Fibroblast of skin of back (primary cell): ENCODE results near the gene KCNQ2. TPM values are rescaled to one million over a fixed set of nuclear protein-coding genes. Genes with fewer than 3 reads are reported as not detected.
"Not testable (repeated sequence)": the region's sequence is repeated elsewhere in the genome, so short reads cannot be mapped to it uniquely, and the experiment has no call there.

Experiments used
- DNase-seq: peaks from one replicate; pipeline ENCODE4 v3.0.0-alpha.2; 2013
- polyA plus RNA-seq, 2 experiments: library from polyadenylated mRNA; unstranded; fragments of 120-200 nt; gene quantifications; one replicate each; pipeline ENCODE4 v1.2.1, GENCODE V29; 2013; ENCODE audit not compliant: insufficient read length in 2 of 2

KCNQ2 gene
- polyA plus RNA-seq (2013, experiment 1 of 2; ENCODE audit: insufficient read length), result not detected
- polyA plus RNA-seq (2013, experiment 2 of 2; ENCODE audit: insufficient read length), result not detected

GRCh38 chr20:63471981-63472831 is at the start of gene KCNQ2:
Gene KCNQ2, minus strand, starts transcription at chr20:63472655. Its CDS starts 192 bp downstream, at chr20:63472463.
- DNase-seq, result no peak

GRCh38 chr20:63521602-63522001 is 49.1 kb upstream of the KCNQ2 start:
- no peak for DNase-seq

DNA sequence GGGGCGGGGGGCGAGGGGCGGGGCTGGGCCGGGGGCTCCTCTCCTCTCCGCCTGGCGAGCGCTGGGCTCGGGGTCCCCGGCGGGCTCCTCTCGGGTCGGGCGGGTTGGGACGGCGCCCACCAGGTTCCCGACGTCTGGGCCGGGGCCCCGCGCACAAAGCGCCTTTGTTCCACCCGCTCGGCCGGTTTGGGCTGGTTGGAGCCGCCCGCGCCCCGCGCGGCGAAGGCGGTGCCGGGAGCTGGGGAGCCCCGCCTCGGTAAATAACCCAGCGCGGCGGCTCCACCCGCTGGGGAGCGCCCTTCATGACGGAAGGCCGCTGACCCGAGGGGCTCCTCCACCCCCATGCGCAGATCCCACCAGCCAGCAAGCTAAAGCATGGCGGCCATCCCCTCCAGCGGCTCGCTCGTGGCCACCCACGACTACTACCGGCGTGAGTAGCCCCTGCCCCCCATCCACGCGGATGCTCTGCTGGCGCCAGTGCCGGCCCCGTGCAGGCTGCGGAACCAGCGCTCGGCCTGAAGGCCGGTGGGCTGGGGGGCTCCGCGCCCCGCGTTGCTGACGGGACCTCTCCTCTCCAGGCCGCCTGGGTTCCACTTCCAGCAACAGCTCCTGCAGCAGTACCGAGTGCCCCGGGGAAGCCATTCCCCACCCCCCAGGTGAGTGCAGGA is 48.6 kb upstream of the KCNQ2 start:
- DNase-seq, result peak; percentile 72

DNA sequence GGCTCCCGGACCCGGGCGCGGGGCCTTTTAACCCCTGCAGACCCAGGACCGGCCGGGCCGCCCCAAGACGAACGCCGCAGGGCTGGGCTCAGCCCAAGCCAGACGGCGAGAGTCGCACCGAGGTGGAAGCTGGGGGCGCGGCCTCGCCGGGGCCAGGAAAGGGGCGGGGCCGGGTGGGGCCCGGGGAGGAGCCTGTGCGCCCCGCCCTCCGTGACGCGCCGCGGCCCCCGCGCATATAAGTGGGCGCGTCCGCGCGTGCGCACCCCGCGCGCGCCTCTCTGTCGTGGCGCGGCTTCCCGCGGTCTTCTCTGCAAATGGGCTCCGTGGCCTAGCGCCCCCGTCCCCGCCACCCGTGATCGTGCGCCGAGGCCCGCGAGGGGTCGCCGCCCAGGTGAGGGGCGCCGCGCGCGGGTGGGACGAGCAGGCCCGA is 48.1 kb upstream of the KCNQ2 start, which contains the start of gene PPDPF:
TSS of gene PPDPF (plus strand) at position 262 of the 430 bp plus-strand sequence. CDS start 544 bp downstream, outside the sequence.
- peak; percentile 79 for DNase-seq

DNA sequence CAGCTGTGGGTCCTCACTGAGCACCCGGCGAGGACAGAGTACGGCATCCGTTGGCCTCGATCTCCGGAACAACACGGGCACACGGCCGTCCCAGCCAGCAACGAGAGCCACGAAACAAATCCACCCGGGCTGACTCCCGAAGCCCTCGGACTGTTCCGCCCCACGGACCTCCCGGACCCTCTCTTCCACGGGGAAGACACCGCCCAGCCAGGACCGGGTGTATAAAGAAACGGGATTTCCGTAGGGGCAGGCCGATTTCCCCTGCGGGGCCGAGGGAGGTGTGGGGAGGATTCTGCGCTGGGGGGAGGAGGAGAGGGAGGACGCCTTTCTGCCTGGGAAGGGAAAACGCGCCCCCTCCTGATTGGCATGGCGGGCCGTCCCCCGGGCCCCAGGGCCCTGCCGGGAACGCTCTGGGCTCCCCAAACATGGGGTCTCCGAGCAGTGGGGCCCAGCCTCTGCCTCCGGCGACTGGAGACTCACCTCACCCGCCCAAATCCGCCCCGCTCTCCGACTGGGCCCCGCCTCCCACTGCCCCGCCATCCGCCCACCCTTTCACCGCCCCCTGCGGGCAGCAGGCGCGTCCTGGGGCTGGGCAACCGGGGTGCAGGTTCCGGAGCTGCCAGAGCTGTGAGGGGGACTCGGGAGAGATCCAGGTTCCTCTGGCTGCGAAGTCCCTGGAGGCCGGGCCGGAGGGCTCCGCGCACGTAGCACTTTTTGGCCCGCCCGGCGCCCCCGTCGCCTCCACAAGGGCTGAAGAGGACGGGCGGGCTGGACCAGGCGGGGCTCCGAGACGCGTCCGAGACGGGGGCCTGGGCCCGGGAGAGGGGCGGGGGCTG is 47.4 kb upstream of the KCNQ2 start:
- peak; percentile 59 for DNase-seq

DNA sequence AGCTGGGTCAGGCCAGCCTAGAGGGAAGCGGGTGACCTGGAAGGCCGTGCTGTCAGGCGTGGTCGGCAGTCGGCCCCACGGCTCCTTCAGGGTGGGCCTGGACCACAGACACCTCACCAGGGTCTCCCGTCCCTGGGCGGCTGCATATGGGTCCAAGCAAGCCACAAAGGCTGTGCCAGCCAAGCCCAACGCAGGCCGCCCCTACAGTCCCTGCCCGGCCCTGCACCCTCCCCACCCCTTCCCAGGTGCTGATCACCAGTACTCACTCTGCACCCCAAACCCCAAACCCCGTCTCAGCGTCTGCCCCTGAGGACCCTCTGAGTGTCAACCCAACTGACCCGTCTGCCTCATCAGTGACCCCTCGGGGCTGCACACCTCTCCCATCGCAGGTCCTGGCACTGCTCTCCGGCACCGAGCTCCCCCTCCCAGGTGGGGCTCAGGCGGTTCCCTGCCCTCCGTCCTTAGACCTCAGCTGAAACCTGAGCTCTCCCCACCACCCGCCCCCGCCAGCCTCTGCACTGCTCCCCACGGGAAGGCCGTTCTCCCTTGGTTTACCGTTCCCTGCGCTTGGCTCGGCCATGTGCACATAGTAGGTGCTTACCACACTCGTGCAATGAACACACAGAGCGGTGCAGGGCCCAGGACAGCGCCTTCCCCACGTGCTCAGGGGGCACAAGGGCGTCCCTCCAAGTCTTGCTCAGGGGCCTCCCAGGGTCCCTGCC is 46.7 kb upstream of the KCNQ2 start:
- DNase-seq, result no peak

GRCh38 chr20:63518351-63518861 is 46.0 kb upstream of the KCNQ2 start:
- no peak for DNase-seq

DNA sequence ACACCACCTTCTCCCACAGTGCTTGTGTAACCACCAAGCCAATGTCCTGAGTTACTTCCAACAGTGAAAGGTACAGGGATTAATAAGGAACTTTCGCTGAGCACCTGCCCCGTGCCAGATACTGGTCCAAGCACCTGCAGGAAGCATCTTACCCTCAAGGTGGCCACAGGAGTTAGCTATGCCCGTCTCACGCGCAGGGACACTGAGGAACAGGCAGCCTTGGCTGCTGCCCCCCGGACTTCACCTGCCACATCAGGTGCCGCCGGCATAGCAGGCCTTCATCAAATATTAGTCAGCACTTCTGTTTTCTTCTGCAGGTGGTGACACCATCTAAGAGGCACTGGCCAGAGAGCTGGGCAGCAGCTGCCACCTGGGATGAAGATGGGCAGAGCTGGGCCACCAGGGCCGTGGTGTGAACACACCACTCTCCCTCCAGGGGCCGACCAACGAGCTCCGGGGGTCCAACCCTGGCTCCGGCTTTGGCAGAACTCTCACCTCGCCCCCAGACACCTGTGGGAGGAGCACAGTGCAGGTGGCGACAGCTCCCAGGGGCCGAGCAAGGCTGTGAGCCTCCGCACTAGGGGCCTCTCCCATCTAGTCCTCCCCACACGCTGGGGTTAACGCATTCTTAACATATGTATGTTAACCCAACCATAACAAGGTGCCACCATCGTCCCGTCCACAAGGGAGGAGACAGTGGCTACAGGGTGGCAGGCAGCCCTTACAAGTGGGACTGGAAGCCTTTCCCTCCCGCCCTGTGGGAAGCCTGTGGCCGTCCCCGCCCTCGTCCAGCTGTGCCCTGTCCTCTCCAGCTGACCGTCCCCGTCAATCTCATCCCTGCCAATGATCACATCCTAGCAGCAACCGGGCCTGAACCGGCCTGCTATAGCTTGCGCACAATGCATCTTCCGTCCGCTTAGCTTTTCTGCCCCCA is 45.2 kb upstream of the KCNQ2 start:
- no peak for DNase-seq

GRCh38 chr20:63514520-63514919 is 42.1 kb upstream of the KCNQ2 start:
- not testable (repeated sequence) for DNase-seq

GRCh38 chr20:63513207-63513606 is 40.8 kb upstream of the KCNQ2 start:
- DNase-seq, result no peak

DNA sequence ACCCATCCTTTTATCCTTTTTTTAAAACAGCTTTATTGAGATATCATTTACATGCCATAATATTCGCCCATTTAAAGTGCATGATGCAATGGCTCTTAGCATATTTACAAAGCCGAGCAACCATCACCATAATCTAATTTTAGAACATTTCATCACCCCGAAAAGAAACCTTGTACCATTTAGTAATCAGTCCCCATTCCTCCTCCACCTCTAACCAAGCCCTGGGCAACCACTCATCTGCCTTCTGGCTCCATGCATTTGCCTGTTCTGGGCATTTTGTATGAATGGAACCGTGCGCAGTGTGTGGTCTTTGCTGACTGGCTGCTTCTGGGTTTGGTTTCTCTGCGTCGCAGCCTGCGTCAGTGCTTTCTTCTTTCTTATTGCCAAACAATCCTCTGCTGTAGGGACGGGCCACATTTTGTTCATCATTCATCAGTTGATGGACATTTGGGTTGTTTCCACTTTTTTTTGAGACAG is 36.7 kb upstream of the KCNQ2 start:
- DNase-seq, result no peak

DNA sequence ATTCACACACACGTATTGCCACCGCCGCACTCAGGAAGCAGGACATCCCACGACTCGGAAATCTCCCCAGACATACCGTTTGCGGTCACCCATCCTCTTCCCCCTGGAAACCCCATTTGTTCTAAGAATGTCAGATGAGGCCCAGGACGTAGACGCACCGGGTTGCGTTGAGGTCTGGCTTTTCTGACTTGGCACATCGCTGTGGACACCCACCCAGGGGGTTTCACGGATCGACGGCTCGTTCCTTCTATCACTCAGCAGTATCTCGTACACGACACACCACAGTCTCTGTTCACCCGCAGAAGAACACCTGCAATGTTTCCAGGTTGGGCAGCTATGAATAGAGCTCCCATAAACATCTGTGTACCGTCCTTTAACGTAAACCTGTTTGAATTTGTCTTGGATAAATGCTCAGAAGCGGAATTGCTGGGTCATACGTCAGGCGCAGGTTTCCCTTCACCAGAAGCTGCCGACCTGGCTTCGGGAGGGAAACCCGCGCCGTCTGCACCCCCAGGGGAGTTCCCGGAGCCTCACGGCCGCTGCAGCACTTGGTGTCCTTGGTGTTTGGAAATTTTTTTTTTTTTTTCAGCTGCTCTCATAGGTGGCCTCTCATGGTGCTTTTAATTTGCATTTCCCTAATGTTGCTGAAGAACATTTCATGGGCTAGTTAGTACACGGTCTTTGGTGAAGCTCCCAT is 35.8 kb upstream of the KCNQ2 start:
- DNase-seq, result no peak

DNA sequence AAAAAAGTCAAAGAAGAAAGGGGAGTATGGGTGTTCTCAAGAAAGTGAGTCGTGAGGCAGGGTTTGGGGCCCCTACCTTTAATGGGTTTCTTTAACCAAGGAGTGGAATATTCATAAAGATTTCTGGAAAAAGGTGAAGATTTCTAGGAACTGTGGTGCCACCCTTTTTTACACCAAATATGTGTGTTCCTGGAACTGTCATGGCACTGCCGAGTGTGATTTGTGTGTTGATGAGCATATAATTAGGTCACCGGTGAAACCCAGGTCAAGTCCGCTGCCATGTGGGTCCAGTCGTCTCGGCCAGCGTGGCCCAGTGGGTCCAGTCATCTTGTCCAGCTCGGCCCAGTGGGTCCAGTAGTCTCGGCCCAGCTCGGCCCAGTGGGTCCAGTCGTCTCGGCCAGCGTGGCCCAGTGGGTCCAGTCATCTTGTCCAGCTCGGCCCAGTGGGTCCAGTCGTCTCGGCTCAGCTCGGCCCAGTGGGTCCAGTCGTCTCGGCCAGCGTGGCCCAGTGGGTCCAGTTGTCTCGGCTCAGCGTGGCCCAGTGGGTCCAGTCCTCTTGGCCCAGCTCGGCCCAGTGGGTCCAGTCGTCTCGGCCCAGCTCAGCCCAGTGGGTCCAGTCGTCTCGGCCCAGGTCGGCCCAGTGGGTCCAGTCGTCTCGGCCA is 34.8 kb upstream of the KCNQ2 start:
- DNase-seq, result no peak

GRCh38 chr20:63505723-63506122 is 33.3 kb upstream of the KCNQ2 start:
- no peak for DNase-seq

- no peak for DNase-seq
Observed at GRCh38 chr20:63505281-63505680, 32.8 kb upstream of the KCNQ2 start.

DNA sequence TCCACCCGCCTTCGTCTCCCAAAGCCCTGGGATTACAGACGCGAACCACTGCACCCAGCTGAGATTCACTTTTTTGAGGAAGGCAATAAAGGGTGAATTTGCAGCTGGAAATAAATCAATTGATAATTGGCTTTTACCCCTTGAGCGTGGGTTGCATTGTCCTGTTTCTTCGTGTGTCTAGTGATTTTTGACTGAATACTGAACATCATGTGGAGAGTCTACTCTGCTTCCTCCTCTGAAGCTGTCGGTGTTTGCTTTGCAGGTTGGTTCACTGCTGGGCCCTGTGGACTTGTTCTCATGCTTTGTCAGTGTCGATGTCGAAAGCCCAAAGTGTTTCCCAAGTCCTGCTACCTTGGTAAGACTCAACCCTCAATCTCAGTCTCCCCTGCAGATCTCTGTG is 32.2 kb upstream of the KCNQ2 start:
- DNase-seq, result no peak

DNA sequence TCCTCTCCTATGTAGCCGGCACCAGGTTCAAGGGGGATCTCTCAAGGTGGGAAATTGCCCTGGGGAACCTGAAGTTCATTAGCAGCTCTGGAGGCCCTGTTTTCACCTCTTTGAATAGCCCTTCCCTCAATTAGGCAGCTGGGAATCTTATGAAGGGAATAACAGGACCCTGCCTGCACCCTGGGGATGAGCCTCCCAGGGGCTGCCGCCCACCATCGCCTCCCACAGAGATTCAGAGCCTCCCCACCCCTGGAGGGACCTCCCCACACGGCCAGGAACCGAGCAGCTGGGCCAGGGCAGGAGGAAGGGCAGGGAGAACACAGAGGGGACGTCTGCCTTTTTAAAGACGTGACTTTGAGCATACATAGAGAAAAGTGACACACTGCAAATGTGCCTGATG is 31.1 kb upstream of the KCNQ2 start:
- DNase-seq, result no peak

- no peak for DNase-seq
Observed at GRCh38 chr20:63502671-63503172, 30.3 kb upstream of the KCNQ2 start.
